NCI-H128 (cell line): ENCODE measurements around the gene CFAP53.

Experiments
- DNase-seq: peaks from one replicate; lab custom pipeline; 2025; ENCODE audit not compliant: unreplicated experiment; lab: John Stamatoyannopoulos, UW

Gene CFAP53

DNA sequence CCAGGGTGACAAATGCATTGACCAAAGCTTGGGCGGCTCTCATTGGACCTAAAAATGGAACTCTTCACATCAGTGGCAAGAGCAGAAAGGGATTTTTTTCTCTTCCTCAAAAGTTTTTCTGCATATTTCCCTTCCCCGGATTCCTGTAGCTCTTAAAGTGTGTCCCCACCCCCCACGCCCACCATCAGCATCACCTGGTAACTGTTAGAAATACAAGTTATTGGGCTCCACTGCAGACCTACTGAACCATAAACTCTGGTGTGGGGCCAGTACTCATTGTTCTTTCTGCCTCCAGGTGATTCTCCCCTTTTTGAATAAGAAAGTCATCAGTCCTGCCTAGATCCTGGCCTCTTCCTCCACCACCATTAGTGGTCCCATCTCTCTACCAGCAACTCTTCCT, 70.0 kb downstream of the CFAP53 start:
- DNase-seq = no peak

DNA sequence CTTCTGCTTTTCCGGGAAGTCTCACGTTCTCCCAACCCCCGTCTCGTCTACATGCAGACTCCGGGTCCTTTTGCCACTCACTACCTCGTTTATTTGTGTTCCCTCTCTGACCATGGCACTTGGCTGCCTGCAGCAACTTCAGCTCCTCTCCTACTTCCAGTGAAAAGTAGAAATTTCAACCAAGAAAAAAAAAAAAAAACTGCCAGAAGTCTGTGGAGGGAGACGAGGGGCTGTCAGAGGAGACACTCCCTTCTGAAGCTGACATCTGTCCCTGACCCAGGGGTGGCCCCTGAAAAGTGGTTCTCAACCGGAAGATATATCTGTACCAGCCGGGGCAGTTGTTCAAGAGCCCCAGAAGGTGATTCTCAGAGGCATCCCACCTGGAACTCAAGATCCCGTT, 70.6 kb downstream of the CFAP53 start:
- no peak for DNase-seq

DNA sequence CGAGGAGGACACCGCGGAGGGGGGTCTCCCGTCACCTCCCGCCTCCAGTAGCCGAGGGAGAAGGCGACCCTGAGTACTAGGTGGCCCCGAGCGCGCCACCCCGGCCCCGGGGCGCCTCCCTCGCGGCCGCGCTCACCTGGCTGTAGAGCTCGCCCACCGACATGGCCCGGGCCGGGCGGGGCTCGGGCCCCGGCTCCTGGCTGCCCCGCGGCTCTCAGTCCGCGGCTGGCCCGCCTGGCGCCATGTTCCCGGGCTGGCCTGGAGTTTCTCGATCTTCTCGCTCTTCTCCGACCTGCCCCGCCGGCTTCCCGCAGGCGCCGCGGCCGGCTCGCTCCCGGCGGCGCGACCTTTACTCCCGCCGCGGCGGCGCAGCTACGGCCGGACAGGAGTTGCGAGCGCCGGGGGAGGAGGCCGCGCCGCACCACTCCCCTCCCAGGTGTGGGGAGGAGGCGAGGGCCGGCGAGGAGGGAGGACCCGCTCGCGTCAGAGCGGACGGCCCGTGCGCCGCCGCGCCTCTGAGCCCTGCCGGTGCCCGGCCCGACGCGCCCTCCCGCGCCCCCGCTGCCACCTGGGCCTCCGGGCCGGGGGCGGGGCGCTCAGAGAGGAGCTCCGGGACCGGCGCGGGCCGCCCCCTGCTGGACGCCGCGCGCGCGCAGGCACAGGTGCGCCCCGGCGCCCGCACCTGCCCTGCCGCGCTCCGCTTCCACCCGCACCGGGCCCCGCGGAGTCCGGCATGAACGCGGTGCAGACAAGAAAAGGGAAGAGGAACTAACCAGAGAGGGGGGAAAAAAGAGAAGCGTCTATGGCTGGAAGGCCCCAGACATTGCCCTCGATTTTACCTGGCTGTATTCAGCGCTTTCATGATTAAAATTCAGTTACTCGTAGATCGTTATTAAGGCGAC, 71.4 kb downstream of the CFAP53 start, which contains the start of gene MYO5B:
MYO5B (minus strand) TSS at position 517 of the 902 bp plus-strand sequence; CDS start at position 163, 354 bp downstream.
- DNase-seq = no peak

DNA sequence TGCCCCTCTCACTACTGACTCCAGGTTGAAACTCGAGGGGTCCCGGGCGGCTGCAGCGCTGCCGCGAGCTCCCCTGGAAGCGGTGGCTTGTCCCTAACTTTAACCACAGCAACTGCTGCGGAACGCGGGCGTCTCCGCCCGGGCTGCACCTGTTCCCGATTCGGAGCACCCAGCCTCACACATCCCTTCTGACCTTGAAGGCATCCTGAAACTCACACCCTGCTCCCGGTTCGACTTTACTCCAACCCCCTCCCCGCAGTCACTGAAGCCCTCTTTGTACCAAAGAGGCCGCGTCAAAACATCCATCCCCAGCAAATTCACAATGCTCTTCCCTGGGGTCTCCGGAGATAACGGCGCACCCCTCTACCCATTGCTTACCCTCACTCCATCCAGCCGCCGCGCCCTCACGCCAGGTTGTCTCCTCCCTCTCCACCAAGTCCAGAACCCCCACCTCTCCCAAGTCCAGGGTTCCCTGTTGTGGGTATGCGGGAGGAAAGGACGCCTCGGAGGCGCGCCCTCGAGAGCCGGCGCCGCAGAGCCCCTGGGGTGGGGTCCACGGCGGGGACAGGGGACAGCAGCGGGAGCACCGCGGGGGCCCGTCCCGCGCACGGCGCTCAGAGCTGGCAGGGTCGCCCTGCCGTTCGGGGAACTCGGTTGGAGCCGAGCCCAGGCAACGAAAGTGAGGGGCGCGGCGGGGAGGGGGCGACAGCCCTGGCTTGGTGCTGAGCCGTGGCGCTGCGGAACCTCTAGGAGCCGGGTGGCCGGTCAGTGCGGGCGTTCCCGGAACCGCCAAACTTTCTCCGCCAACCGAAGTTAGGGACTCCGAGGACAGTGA, 72.3 kb downstream of the CFAP53 start:
- DNase-seq = no peak

DNA sequence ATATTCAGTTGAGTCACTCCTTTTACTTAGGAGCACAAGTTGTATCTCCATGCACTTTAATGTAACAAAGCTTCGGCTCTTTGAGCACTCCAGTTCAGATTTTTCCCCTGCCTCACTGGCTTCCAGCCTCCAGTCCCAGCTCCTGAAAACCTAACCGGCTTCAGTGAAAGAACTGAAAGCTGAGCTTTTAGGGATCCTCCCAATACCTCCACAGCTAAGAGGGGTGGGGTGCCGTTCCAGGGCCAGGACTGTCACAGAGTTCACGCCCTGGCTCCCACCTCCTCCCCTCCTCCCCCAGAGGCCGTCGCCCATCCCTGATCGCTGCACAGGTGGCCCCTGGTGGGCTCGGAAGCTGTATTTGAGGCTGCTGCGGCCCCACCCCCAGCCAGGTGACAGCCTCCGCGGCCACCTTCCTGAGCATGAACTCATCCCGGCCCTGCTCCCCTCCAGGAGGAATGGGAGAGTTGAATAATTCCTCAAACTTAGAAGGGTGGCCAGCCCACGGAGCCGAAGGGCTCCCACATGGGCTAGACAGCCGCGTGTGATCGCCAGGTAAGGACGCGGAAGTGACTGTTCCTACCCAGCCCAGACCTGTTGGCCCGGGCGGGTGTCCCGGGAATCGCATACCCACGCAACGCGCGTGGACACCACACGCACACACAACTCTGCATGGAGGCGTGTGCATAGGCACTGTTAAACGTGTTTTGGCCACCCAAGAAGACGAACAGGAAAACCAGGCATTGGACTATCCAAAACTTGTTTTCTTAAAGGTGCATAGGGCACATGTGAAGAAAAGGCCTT, 73.1 kb downstream of the CFAP53 start:
- no peak for DNase-seq

DNA sequence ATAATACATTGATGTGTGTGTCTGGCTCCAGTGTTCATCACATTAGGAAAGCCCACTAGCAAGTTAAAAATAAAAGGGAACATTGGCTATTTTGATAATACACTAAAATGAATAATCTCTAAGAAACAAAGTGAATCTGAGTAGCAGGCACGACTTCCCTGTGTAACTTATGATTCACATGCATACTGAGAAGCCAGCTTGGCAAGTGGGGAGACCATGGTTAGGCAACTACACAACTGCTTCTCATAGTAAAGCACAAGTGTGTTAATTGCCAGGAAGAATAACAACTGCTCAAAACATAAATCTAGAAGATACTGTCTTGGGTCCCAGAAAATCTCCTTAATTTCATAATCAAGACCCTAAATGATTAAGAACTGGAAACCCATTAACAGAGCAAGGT, 75.4 kb downstream of the CFAP53 start:
- no peak for DNase-seq

DNA sequence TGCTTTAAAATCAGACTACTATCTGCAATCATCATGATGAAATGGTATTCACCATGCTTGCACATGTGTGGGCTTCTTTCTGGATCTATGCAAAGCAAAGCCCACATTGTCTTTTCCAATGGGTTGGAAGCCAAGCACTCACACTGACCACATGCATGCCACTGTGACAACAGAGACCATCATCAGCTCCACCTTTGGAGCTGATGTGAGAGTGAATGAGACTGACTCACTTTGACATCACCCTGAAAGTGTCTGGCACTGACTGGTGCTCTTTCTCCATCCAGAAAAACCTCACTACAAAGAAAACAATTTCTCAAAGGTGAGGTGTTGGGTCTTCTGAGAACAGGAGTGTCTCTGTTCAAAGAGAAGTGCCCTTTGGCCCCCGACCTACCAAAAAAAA, 76.1 kb downstream of the CFAP53 start:
- DNase-seq = no peak

DNA sequence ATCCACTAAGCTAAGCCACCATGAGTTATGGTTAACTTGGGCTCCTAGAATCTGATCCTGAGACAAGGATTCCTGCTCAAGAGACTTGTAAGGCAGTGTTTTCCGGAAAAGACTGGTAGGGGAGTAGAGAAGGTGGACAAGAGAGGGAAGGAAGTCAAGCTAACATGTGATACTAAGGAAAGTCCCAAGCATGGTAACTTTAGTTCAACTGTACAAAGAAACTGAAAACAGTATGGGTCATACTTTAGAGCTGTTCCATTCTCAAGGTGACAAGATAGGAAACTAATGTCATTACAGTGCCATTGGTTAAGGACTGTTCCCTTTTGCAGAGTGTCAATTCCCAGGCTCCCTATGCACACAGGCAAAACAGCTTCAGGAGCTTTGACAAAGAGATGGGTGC, 77.1 kb downstream of the CFAP53 start:
- DNase-seq = no peak

DNA sequence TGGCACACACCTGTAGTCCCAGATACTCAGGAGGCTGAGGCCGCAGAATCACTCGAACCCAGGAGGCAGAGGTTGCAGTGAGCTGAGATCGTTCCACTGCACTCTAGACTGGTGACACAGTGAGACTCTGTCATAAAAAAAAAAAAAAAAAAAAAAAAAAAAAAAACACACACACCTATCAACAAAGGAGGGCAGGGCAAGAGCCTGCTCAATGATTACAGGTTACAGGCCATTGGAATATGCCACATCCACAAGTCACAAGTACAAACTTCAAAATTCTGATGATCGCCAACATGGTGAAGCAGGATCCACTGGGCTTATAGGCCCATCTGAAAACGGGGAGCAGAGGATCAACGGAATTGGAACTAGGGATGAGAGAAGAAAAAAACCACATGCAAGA, 77.6 kb downstream of the CFAP53 start:
- no peak for DNase-seq

DNA sequence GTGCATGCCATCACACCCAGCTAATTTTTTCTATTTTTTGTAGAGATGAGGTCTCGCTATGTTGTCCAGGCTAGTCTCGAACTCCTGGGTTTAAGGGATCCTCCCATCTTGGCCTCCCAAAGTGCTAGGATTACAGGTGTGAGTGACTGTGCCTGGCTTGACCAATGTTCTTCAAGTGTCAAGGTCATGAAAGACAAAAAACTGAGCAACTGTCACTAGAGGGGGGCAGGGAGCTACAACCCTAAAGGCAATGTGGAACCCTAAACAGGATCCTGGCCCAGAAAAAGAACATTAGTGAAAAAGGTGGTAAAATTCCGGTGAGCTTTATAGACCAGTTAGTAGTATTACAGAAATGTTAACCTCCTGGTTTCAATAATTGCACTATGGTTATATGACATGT, 78.6 kb downstream of the CFAP53 start:
- DNase-seq = no peak

DNA sequence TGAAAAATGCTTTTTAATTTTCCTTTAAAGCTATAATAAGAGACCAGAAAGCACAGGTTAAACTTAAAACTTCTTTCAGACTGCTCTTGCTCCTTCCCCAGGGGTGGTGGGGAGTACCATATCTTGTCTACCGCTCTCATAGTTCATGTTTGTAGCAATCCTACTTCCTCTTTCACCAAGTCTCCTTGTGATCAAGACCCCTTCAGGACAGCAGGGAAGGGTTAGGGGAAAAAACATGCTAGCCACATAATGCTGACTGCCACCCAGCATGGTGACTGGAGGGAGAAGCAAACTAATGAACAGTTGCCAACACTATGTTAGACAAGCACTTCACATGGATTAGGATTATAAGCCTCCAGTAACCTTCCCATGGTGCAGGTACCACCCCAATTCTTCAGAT, 79.9 kb downstream of the CFAP53 start:
- DNase-seq = no peak

DNA sequence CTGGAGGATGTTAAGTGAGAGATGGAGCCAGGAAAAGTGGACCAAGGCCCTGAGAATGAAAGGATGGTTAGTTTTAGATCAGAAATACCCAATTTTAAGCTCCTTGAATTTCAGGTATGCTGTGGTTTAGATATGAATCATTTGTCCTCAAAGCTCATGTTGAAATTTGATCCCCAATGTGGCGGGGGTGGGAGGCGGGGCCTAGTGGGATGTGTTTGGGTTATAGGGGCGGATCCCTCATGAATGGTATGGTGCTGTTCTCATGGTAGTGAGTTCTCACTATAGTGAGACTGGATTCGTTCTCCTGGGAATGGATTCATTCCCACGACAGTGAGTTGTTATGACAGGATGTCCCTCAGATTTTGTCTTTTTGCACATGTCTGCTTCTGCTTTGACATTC, 82.7 kb downstream of the CFAP53 start:
- no peak for DNase-seq

DNA sequence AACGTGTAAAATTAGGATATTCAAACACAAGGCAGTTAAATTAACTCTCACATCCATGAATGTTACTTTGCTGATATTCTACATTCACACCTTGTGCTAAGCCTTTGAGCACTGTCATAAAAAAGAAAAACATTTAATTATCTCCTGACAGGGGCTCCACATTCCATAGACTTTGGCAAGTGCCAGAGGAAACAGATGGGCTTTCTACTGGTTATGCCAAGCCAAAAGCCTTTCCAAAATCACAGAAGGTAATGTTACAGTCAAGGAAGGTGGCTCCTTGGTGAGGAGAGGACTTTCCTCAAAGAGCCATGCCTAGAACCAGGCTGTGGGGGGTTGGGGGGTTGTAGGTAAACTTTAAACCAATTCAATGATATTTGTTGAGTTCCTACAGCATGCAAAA, 83.8 kb downstream of the CFAP53 start:
- DNase-seq = no peak

DNA sequence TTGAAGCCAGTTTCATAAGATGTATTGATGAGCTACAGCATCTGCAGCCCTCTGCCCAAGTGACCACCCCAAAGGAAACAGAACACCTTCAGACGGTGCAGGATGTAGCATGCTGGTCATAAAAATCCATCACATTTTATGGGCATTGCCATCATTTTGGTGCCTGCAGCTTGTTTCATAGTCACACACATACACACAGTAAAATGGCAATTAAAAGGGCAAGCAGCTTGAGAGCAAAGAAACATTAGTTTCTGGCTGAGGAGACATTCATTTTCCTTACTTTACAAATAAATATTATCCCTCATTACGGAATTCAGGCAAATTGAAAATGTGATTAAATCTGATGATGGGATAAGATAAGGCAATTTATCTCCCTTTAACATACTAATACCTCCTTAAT, 84.7 kb downstream of the CFAP53 start:
- DNase-seq = no peak

DNA sequence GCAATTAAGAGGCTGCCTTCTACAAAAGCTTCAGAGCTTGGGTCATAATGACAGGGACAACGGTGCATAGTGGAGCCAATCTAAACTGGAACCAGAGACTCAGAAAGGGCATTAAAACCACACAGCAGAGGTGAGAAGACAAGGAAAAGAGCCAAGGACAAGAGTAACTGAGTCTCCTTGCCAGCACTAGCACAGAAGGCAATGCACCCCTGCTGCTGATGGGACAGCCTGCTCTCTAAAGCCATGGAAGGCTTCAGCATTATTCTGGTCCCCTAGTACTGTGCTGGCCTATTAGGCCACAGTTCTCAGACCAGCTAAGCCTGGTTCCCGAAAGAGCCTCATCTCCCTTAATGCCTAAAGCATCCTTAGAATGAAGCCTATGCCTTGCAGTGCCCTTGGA, 86.8 kb downstream of the CFAP53 start:
- no peak for DNase-seq

DNA sequence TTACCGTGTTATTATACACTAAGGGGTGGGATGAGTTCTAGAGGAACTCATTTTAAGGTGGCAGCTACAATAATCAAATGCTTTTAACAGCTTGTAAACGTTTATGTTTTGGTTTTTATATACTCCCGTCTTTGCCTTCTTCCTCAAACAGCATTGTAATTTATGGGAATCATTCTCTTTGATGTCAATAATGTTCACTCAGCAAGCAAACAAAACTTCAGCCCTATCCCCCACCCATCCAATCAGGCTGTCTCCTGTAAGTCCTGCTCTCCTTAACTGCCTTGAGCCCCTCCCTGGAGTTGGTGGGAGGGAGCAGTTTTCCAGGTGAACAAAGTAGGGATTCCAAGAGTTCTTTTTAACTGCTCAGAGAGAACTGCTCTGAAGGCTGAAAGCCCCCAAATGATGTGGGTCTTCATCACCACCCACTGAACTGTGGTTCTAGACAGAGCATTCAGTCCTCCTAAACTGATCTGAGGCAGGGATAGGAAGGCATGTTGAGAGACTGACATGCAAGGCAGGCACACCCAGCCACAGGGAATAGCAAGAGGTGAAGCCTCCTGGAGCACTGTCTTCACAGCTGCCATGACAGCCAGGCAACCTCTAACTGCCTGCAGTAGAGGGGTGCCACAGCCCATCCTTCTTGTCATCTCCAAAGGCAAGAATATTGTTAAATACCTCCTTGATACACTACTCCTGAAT, 88.9 kb downstream of the CFAP53 start:
- DNase-seq = no peak
